GM12801 (cell line): ENCODE measurements around the gene ACVRL1.

Experiments used
- TF ChIP-seq, protein P1 (sequence below): IDR thresholded peaks from one replicate; pipeline ENCODE4 v1.5.1; 2011; ENCODE audit warnings: control low read depth; ENCODE audit not compliant: insufficient read length; ENCODE audit errors: extremely low read depth

ACVRL1 gene

DNA sequence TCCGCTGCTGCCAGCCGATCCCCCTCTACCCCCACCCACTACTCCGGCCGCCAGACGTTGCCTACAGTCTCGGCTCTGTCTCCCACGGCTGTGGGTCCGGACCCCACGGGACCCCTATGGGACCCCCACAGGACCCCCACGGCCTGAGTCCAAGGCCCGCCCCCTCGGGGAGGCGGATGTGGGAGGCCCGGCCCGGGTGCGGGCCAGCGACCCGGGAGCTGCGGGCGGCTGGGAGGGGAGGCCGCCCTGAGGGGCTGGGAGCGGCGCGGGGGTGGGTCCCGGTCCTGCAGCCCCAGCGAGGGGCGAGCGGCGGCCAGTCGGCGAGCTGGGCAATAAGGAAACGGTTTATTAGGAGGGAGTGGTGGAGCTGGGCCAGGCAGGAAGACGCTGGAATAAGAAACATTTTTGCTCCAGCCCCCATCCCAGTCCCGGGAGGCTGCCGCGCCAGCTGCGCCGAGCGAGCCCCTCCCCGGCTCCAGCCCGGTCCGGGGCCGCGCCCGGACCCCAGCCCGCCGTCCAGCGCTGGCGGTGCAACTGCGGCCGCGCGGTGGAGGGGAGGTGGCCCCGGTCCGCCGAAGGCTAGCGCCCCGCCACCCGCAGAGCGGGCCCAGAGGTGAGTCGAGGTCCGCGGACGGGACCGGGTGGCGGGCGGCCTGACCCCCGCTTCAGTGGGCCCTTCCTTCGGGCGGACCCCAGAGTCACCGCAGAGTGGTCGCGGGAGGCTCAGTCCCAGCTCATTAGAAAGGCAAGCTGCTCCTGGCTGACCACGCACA lies at the start of gene ACVRL1:
Gene ACVRL1 (plus strand): TSS at position 422 of the 773 bp plus-strand sequence. CDS start 4,971 bp downstream, outside the sequence.
- TF ChIP-seq, protein P1, sequence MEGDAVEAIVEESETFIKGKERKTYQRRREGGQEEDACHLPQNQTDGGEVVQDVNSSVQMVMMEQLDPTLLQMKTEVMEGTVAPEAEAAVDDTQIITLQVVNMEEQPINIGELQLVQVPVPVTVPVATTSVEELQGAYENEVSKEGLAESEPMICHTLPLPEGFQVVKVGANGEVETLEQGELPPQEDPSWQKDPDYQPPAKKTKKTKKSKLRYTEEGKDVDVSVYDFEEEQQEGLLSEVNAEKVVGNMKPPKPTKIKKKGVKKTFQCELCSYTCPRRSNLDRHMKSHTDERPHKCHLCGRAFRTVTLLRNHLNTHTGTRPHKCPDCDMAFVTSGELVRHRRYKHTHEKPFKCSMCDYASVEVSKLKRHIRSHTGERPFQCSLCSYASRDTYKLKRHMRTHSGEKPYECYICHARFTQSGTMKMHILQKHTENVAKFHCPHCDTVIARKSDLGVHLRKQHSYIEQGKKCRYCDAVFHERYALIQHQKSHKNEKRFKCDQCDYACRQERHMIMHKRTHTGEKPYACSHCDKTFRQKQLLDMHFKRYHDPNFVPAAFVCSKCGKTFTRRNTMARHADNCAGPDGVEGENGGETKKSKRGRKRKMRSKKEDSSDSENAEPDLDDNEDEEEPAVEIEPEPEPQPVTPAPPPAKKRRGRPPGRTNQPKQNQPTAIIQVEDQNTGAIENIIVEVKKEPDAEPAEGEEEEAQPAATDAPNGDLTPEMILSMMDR, result no peak

DNA sequence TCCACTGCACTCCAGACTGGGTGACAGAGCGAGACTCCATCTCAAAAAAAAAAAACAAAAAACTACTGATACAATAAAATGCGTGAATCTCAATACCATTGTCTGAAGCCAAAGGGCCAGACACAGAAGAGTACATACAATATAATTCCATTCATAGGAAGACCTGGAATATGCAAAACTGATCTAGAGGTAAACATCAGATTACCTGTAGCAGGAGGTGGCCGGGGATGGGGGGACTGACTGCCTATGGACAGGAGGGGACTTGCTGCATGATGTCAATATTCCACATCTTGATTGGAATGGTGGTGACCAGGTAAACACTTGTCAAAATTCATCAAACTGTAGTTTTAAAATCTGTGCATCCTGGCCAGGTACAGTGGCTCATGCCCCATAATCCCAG lies 46.3 kb upstream of the ACVRL1 start:
- TF ChIP-seq, protein P1, result no peak

DNA sequence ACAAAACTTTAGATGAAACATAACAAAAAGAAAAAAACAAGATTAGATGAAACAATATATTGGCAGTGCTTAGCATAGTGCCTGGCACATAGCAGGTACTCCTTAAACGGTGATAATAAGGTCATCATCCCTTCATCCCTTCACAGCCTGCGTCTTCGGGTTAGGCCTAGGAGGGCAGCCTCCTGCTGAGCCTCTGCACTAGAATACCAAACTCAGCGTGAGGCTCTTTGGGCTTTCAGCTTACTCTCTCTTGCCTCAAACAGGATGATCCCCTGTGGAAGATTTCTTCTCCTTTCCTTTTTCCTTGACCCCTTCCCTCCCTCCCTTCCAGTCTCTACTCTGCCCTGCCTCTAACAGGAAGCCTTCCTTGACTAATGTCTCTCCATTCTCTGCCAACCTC lies 44.4 kb upstream of the ACVRL1 start:
- TF ChIP-seq, protein P1, result no peak

DNA sequence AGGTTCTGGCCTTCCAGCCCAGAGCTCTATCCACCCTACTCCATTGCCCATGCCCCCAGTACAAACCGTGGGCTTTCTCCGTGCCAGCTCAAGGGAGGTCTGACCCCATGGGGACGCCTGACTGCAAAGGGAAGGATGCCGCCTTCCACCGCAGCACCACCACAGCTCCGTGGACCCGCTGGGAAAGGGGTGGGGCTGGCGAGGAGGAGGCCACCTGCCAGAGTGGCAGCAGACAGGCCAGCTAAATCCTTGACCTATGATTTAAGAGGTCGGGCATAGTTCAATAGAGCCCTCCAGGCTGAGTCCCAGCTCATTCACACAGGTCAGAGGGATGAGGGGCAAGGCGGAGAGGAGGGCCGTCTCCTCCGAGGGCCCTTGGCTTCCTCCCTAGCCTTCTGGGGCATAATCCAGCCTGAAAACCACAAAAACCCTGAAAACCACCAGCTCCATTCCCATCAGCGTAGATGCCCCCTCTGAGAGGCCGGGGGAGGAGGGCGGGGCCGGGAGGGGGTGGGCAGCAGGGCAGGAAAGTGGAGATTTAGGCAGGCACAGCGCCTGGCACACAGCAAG lies 43.9 kb upstream of the ACVRL1 start:
- TF ChIP-seq, protein P1, result no peak

DNA sequence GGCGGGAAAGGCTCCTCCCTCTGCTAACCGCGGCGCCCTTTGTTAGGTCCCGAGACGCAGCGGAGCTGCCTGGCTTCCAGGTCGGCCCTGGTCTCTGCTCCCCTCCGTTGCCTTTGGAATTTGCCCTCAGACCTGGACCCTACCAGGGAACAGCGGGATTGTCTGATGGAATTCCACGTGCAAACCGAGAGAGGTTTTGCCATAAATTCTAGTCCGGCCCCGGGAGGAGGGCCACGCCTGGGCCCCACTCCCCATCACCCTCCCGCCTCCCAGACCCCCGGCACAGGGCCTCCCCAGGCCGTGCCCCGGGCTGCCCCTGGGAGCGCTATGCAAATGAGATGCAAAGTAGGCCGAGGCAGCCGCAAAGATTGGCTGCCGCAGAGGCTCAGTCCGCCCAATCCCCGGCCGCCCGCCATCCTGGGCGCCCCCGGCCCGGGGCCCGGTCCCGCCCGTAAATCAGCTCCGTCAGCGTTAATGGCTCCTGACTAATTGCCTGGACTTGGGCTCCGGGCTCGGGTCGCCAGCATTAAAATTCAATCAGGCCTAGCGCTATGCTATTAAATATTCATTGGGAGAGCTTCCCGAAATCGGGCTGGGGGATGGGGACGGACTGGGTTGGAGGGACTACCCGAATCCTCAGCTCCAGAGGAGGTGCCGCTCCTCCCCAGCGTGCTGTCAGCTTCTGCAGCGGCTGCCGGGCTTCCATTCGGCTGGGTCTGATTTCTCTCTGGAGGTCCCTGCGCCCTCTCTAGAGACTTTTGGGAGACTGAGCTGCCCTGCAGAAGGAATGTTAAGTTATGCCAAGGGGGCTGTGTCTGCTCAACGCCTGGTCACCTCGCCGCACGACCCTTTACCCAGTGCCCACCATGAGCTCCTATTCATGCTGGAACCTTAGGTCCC lies 43.1 kb upstream of the ACVRL1 start:
- TF ChIP-seq, protein P1, result no peak

DNA sequence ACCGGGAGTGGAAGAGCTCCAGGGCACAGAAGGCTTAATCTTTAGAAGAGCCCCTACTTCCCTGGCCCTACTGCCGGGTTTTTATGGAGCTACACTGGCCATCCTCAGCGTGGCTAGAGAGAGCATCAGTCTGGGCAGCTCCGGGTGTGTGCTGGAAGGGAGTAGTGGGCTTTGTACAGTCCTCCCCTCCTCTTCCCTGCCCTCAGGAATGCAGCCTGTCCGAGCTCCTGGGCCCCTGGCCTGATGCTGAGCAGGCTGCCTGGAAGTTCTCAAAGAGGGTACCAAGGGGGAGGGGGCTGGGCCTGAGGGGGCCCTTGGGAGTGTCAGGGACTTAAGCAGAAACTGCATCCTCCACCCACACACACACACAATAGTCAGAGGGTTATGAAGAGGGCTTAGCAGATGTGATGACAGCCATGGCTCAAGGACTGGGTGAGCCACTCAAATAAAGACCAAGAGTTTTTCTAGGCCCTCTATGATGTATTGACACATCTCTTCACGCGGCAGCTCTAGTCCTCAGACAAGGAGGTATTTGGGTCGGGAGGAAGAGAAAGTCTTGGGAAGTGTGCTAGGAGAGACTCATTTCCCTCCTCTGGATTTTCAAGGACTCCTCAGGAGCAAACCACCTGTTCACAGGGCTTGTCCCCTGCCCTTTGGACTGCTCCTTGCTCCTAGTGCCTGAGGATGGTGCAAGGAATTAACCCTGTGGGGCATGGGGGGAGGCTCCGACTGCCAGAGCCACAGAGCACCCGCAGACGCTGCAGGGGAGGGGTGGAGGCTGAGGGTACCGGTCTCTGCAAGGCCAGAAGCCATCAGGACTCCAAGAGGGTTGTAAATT lies 42.3 kb upstream of the ACVRL1 start:
- TF ChIP-seq, protein P1, result no peak

DNA sequence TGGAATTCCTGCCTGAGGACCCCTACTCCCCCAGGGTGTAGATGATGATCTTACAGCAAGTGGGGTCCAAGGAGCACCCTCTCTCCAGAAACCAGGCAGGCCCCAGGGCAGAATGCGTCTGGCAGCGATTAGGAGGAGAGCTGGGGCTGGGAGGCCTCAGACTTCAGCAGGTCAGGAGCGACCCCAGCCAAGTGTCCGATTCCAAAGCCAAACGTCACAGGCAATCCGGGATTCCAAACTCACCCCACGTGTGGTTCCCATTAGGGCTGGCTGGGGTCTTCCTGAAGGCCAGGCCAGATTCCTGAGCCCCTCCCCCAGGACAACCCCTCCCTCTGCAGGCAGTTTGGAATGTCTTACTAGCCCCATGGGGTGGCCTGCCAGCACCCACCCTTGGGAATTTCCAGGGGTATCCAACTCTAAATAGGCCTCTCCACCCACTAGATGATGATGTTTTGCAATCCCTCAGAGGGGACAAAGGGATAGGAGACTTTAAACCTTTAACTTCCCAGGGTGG lies 41.5 kb upstream of the ACVRL1 start:
- TF ChIP-seq, protein P1, result no peak
